Kidney tubule cell (primary cell): ENCODE data around the gene TCAP.
A peak's percentile ranks its signal among the peaks of the same experiment; 100 is the strongest.

Source experiments
- DNase-seq: peaks from one replicate; pipeline ENCODE4 v3.0.0-alpha.2; 2018; ENCODE audit warnings: low spot score

Gene TCAP

GRCh38 chr17:39651923-39652586, 13.1 kb upstream of the TCAP start:
- DNase-seq, result no peak

GRCh38 chr17:39652587-39653315, 12.4 kb upstream of the TCAP start:
- DNase-seq, result no peak

GRCh38 chr17:39653316-39653661, 11.9 kb upstream of the TCAP start:
- DNase-seq, result no peak

DNA sequence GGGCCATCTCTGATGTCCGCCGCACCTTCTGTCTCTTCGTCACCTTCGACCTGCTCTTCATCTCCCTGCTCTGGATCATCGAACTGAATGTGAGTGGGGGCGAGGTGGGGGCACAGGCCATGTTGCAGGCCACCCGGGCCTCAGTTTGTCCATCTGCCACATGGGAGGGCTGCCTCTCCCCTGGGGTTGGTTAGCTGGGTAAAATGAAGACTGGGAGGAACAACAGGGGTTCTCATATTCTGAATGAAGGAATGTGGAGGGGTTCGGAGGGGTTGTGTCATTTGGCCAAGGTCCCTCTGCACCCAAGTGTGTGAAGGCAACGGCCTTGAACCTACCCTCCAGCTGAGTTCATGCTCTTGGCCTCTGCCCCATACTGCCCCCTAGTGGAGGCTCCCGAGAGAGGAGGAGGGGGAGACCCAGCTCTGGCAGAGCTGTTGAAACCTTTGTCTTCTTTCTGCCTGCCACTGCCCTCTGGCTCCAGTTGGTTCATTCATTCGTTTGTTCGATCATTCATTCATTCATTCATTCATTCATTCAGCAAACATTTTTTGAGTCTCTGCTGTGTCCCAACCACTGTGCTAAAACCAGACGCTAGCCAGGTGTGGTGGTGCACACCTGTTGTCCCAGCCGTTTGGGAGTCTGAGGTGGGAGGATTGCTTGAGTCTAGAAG, 11.4 kb upstream of the TCAP start:
- DNase-seq, result peak; percentile 53

DNA sequence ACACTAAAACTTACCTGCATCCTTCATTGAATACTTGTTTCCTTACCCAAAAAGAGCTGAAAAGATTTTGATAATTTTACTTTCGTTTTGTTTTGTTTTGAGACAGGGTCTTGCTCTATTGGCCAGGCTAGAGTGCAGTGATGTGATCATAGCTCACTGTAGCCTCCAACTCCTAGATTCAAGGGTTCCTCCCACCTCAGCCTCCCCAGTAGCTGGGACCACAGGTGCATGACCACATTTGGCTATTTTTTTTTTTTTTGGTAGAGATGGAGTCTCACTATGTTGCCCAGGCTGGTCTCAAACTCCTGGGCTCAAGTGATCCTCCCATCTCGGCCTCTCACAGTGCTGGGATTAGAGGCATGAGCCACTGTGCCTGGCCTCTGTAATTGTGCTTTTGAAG, 10.0 kb upstream of the TCAP start:
- DNase-seq, result no peak

DNA sequence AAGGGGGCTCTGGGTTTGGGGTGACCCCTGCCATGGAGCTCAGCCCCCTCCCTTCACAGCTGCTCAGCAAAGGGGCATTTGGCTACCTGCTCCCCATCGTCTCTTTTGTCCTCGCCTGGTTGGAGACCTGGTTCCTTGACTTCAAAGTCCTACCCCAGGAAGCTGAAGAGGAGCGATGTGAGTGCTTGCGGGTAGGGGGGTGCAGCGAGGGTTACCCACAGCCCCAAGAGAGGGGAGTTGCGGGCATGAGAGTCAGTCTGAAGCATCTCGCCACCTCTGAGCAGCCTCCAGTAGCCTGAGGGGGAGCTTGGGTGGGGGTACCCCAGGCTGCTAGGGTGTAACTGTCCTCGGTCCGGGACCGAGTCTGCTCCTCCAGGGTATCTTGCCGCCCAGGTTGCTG, 6.8 kb upstream of the TCAP start:
- DNase-seq, result no peak

DNA sequence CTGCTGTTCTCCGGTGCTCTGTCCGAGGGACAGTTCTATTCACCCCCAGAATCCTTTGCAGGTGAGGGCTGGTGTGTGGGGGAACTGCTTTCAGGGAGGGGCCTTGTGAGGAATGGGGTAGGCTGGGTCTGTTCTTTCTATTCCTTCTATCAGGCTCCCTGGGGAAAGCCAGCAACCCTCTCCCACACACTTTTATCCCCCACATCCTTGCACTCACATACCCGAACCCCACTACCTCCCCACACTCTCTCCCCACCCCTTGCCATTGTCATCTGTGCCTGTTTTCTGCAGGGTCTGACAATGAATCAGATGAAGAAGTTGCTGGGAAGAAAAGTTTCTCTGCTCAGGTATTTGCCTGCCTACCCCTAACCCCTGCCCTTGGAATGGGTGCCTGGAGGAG, 6.4 kb upstream of the TCAP start:
- DNase-seq, result no peak

DNA sequence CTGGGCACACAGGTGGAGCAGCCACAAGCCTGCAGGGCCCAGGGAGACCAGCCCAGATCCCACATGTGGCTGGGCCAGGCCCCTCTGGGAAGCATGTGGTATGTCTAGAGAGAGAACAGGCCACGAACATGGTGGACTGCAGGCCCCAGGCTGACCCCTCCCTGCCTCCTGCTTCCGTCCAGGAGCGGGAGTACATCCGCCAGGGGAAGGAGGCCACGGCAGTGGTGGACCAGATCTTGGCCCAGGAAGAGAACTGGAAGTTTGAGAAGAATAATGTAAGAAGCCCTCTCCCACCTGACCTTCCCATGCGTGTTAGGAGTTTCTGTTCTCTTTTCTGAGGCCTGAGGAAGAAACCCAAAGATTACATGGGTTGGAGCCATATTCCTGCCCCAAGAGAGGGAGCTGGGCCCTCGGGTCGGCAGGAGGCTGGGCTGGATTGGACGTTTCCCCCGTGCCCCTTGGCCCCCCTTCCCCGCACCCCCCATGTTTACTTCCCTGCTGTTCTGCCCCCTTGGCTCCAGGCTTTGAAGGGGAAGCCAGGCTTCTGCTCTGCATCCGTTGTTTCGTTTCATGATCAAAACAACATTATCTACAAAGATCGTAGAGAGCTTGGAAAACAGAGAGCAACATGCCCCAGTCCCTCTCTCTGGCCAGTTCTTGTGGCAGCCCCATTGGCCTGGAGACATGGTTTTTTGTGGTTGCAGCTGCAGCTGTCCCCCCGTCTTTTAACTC, 5.7 kb upstream of the TCAP start:
- no peak for DNase-seq

- DNase-seq, result no peak
Measured at GRCh38 chr17:39660011-39660360, 5.2 kb upstream of the TCAP start.

- no peak for DNase-seq
Measured at GRCh38 chr17:39660397-39661385, 4.5 kb upstream of the TCAP start.

- no peak for DNase-seq
Measured at GRCh38 chr17:39661744-39662541, 3.2 kb upstream of the TCAP start.

- DNase-seq, result no peak
Measured at GRCh38 chr17:39662551-39663339, 2.4 kb upstream of the TCAP start.

GRCh38 chr17:39663340-39663687, 1.8 kb upstream of the TCAP start:
- DNase-seq, result no peak

- peak; percentile 52 for DNase-seq
Measured at GRCh38 chr17:39663688-39664580, 1.2 kb upstream of the TCAP start.

GRCh38 chr17:39665642-39666224, 584 bp downstream of the TCAP start:
- no peak for DNase-seq

DNA sequence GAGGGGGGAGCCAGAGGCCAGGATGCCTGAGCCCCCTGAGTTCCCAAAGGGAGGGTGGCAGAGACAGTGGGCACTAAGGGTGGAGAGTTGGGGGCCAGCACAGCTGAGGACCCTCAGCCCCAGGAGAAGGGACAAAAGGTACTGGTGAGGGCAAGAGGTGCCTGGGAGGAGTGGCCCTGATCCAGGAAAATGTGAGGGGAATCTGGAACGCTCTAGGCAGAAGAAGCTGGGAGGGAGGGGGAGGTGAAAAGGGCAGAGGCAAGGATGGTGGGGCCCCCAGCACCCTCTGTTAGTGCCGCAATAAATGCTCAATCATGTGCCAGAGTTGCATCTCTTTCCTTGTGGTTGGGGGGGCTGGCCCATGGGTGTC, 1.1 kb downstream of the TCAP start:
- DNase-seq, result no peak

- no peak for DNase-seq
Measured at GRCh38 chr17:39666601-39667261, 1.6 kb downstream of the TCAP start.

DNA sequence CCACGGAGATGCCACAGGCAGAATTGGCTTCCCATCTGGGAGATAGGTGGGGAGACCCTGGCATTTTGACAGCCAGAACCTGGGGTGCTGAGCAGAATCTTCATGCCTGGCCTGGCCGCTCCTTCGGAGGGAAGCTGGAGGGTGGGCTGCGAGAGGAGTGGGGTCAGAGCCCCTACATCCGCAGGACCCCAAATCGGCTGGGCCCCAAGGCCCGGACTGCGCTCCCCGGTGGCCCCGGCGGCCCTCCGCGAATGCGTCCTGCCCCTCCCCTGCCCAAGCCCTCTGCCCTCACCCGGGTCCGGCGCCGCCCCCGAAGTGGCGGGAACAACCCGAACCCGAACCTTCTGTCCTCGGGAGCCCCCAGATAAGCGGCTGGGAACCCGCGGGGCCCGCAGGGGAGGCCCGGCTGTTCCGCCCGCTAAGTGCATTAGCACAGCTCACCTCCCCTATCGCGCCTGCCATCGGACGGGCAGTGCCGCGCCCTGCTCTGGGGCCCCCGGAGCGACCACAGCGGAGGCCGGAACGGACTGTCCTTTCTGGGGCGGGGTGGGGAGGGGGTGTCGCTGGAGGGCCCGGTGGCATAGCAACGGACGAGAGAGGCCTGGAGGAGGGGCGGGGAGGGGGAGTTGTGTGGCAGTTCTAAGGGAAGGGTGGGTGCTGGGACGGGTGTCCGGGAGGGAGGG, 2.3 kb downstream of the TCAP start:
- DNase-seq, result no peak
